HPDE6-E6E7 (cell line): Measurements from ENCODE around the gene MIER1.

Experiments
- DNase-seq: peaks from one replicate; pipeline ENCODE4 v3.0.0; 2011; ENCODE audit warnings: missing footprints; ENCODE audit errors: extremely low spot score

Gene MIER1

DNA sequence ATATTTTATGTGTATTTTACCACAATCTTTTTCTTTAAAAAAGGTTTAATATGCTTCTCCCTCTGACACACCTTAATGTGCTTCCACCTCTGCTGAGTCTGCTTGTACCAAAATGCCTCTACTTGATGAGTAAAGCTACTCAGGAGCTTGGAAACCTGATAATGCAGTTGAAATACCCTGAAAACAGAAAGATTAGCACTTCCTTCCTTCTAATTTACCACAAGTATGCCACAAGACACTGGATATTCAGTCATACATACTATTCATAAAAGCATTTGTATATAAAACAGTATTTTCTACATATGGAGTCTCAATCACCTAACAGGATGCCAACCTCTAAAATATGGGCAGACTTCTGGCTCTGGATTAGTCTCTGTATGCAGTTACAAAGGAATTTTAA, 74.2 kb downstream of the MIER1 start:
- DNase-seq: peak; percentile 8

DNA sequence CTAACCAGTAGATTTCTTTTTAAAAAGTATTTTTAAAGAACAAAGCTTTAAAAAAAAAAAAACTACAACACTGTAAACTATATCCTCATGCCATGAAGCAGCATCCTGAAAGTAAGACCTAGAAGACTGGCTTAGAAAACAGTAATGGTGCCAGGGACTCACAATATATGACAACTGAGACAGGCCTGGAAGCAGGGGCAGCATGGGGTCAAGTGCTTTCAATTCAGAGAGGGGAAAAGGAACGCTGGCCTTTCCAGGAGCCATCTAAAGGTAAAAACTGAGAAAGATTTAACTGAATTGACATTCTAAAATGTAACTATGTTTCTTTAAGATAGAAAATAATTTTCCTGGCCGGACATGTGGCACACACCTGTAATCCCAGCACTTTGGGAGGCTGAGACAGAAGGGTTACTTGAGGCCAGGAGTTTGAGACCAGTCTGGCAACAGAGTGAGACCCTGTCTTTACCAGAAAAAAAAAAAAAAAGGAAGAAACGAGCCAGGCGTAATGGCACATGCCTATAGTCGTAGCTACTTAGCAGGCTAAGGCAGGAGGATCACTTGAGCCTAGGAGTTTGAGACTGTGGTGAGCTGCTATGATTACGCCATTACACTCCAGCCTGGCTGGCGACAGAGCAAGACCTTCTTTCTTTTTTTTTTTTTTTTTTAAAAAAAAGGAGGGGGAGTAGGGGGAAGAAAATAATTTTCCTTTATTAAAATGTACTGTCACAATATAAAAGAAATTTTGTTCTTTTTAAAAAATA, 75.0 kb downstream of the MIER1 start:
- no peak for DNase-seq

DNA sequence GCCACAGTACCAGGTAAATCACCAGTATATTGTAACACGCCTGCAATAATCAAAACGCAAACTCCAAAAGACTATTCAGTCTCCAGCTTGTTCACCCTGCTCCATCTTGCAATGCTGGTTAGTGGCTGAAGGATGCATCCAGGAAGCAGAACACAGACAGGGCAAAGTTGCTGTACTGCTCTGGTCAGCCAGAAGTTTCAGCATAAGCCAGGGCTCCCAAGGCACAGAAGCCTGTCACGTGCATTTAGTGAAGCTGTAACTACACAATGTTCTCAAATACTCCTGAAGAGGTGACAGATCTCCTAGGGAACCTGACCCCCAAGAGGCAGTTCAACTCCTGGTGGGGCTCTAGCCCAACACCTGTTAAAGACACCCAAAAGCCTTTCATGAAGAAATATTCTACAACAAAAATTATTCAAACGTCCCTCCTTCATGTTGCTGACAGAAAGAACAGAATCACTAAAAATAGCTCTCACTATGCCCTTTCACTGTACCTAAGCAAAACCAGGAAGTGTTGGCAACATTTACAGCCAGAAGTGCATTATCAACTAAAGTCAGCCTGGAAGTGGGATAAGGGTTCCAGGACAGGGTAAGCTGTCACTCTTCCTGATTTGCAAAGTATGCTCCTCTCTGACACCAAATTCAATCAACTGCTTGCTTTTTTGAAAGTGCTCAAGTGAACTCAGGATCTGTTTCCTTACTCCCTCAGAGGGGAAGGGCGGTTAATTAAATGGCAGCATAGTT, 77.1 kb downstream of the MIER1 start:
- no peak for DNase-seq

DNA sequence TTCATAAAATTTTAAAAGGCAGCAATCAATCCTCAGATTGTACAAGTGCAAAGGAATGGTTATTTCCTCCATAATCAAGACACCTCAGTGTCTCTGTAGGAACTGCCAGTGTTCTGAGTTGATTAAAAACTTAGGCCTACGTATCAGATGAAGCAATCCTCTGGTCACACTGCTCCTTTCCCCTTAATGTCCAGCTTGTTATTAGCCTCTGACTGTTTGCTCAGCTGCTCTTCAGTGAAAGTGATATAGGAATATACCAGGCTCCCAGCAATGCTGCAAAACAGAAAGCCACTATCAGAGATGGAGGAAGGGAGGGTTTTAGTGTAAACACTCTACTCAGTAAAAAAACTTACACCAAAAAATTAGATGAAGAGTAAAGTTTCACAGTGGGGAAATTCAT, 79.4 kb downstream of the MIER1 start:
- no peak for DNase-seq

DNA sequence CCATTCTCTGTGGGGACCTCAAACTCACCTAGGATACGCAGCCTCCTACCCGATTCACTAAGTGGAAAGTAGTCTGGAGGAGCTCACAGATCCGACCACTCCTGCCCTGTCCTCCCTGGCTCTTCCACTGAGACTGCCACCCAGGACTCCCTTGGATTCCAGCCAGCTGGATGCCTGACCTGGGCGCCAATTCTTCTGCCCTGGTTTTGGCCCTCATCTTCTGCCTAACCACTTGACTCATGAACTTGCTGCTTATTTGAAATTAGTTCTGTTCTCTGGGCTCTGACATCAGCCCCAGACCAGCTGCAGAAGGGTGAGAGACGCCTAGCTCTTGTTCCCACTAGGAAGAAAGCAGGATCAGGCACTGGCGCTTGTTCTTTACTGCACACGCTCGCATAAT, 80.3 kb downstream of the MIER1 start:
- no peak for DNase-seq

DNA sequence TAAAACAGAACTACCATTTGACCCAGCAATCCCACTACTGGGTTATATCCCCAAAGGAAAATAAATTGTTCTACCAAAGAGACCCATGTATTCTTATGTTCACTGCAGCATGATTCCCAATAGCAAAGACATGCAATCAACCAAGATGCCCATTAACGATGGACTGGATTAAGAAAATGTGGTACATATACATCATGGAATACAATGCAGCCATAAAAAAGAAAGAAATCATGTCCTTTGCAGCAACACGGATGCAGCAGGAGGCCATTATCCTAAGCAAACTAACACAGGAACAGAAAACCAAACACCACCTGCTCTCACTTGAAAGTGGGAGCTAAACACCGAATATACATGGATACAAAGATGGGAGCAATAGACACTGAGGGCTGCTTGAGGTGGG, 85.0 kb downstream of the MIER1 start:
- no peak for DNase-seq

DNA sequence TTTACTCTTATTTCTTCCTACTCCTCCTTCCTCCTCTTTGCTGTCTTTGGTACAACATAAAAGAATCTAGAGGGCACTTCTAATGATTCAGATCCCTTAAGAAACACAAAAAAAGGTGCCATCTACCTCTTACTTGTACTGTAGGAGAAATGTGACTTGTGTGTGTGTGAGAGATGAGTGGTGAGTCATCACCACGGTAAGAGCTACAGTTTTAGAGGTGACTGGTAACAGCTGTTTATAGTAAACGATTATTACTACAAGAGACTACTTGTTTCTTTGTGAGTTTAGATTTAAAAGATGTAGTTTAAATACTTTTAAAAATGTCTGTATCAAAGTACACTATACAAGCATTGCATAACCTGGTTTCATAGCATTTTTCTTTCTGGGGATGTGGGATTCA, 88.8 kb downstream of the MIER1 start:
- peak; percentile 9 for DNase-seq

DNA sequence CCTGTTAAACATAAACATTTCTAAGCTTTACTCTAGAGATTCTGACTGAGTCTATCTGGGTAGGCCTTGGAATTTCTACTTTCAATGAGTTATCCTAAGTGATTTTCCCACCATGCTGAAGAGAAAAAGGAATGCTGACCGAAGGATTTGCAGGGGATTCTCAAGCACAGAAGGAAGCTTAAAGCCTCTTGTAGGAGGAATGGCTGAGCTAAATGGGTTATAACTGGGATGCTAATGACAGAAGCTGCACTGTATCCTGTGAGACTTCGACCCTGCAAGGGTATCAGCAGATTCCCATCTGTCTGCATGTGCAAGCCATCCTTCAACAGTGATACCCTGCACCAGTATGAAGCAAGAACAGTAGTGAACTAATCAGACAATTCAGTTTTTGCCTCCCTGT, 93.8 kb downstream of the MIER1 start:
- DNase-seq: no peak

DNA sequence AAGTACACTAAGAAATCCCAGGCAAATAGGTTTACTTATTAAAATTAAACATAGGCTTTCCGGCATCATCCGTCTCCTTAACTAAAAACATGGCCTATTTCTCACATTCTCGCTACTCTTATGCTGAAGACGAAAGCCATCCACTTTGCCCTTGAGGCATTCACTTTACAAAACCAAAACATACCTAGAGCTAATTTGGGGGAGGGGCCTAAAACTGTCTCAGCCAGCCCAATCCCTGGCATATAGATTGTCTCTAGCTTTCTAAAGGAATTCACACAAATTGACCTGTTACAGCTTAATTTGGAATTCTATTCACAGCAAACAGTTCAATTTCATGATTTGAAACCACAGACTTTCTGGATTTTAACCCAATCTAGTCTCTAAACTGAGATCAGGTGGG, 94.3 kb downstream of the MIER1 start:
- DNase-seq: no peak

DNA sequence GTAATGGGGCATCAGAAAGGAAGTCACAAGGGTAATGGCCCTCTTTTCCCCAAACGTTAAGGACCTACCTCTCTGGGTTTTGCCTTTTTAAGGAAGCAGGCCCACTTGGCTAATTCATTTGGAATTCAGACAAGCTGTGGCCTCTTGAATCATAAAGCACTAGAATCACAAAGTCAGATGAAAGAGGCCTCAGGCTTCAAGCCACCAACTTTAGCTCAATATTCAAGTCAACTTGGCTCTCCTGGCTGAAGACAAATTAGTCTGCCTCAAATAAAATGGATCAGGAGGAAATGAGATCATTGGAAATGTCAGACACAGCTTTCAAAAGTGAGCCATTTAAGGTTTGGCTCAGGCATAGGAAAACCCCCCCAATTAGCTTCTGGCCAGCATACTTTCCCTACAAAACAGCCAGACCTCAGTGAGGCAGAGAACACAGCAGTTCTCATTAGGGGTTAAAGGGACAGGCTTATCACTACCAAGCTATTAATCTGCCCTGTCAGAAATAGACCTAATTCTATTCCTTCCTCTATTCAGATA, 94.9 kb downstream of the MIER1 start:
- no peak for DNase-seq

DNA sequence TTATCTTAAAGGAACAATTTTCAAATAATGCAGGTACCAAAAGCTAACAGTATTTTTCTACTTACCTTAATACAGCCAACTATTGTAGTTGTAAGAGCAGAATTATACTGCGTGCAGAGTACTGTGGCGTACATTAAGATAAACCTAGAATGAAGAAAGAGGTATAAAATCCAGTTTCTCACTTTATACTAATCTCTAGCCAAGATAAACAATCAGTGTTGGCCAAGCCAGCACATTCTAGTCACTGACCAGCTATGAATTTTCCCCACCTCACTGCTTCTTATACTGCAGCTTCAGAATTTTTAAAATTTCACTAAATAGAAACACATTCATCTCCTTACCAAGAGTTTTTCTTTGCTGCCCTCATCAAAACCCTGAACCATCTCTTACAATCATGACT, 95.5 kb downstream of the MIER1 start:
- no peak for DNase-seq

DNA sequence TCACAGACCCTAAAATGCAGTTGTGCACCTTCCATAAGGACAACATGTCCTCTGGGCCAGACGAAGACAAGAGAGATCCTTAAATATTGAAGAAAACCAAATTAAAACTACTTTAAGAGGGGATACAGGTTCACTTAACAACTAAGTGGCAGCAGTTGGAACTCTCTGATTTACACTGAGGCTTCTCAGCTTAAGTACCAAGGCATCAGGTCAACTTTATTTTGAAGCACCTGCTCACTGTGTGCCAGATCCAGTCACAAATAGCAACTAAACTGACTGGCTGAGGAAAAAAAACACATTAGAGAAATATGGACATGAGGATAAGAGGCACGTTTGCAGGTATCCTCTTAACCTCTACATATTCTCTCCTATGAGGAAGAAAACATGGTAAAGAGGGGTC, 96.0 kb downstream of the MIER1 start:
- no peak for DNase-seq

DNA sequence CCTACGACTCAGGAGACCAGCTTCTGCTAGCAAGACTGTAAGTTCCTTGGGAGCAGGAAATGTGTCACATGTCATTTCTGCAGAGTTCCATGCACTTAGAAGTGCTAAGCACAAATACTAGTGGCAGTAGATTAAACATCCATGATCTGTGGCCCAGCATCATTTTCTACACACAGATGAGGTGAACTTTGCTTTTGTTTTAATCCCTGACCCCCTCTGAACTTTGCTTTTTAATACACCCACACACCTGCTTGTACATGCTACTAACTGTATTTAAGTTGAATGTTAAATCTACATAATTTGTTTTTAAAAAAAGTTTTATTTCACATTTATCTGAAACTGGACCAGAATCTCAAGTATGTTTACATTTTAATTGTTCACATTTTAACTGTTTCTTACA, 104.7 kb downstream of the MIER1 start:
- DNase-seq: no peak

DNA sequence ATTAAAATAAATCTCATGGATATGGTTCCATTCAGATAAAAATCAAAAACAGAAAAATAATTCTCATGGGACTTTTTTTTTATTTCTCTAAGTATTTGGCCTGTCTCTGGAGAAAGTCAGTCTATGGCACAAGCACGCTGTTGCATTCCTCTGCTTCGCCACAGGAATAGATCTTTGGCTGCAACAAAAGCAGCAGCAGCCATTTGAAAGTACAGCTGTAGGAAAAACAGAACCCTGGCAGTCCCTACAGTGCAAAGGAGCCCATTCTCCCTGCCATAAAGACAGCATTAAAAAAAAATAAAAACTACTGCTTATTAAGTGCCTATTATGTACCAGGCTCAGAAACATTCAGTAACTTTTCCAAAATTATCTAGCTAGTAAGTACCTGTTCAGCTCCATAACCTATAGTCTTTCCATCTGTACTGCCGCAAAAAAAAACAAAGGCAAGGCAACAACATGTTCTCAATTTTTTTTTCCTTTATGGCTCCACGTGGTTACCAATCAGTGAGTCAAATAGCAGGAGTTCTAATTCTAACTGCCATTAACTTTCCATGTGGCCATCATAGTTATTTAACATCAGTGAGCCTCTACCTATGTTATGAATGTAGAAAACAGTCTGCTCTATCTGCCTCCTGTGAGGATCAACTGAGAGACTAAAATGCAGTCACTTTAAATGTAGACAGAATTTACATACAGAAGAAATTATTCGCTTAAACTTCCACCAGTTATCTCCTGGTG, 106.5 kb downstream of the MIER1 start:
- DNase-seq: no peak

DNA sequence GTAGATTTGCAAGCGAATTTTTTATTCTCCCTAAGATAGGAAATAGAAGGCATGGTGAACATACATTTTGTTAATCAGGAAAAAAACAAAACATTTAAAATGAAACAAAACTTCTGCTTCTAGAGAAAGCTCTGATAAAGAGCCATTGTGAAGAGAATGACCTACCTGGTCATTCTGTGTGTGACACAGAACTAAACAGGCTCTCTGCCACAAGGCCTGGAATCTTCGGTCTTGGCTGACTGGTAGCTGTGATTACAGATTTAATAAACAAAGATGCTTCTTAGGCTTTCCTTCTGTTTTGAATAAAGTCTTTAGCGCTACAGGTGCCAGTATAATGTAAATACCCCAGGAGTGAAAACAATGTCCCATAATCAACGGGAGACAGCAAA, 107.1 kb downstream of the MIER1 start:
- no peak for DNase-seq
